GM06990 (cell line): ENCODE data around the gene ZNF503.

ENCODE experiments used
- DNase-seq: peaks from one replicate; pipeline ENCODE4 v3.0.0-alpha.2; 2011; ENCODE audit not compliant: insufficient read length; ENCODE audit errors: extremely low read depth
- H3K27me3 ChIP-seq: replicated peaks from 2 replicates; pipeline ENCODE4 v1.6.0; 2011; ENCODE audit warnings: low read length; ENCODE audit not compliant: control insufficient read depth, insufficient read depth
- H3K36me3 ChIP-seq: 2 replicates; pipeline ENCODE4 v1.5.1; 2011; ENCODE audit warnings: low read length; ENCODE audit not compliant: control insufficient read depth, insufficient read depth
- H3K4me3 ChIP-seq: replicated peaks from 2 replicates; pipeline ENCODE4 v1.5.1; 2011; ENCODE audit warnings: low read depth, mild to moderate bottlenecking, control low read depth, low read length
- CTCF ChIP-seq: IDR thresholded peaks from 2 replicates; pipeline ENCODE4 v1.5.1; 2011; ENCODE audit warnings: low read length, control low read depth, mild to moderate bottlenecking, inconsistent platforms; ENCODE audit not compliant: insufficient read depth, poor library complexity, severe bottlenecking

Gene ZNF503

GRCh38 chr10:75440271-75440793 lies 38.8 kb upstream of the ZNF503 start:
- H3K36me3 ChIP-seq: no peaks in the 10 kb centered on the region
- DNase-seq: no peak
- no peaks in the 10 kb centered on the region; the same call in 1 of the 2 replicates for H3K27me3 ChIP-seq
- no peak for TF ChIP-seq CTCF
- no peak overlapping the region for H3K4me3 ChIP-seq

DNA sequence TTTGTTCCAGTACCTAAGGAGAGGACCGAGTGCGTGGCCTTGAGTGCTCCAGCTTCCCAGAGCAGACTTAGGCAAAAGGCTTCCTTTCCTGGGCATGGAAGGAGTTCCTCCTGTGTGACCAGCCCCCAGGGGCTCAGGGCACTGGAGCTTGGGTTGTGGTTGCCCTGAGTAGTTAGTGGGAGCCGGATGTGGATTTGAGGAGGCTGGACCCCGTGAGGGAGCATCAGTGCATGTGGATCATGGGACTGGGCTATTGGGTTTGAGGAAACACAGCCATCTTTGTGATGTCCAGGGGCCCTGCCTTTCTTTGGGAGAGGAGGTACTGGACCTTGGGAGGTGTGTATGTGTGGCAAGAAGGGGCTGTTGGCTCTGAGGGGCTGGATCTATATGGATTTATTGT lies 38.2 kb upstream of the ZNF503 start:
- DNase-seq: no peak
- Histone ChIP-seq H3K4me3 (no peak overlapping the region), H3K27me3 (no peaks in the 10 kb centered on the region; the same call in 1 of the 2 replicates), H3K36me3 (no peaks in the 10 kb centered on the region)
- no peak for TF ChIP-seq CTCF

GRCh38 chr10:75438275-75438674 lies 36.7 kb upstream of the ZNF503 start:
- no peak for DNase-seq
- no peaks in the 10 kb centered on the region; the same call in 1 of the 2 replicates for H3K27me3 ChIP-seq

GRCh38 chr10:75437693-75438092 lies 36.1 kb upstream of the ZNF503 start:
- H3K4me3 ChIP-seq: no peak overlapping the region
- no peak for TF ChIP-seq CTCF
- no peak for DNase-seq
- no peaks in the 10 kb centered on the region; the same call in 1 of the 2 replicates for H3K27me3 ChIP-seq
- H3K36me3 ChIP-seq: no peaks in the 10 kb centered on the region

More at GRCh38 chr10:75438275-75438674, 36.7 kb upstream of the ZNF503 start:
- H3K36me3 ChIP-seq: no peaks in the 10 kb centered on the region
- no peak for TF ChIP-seq CTCF
- H3K4me3 ChIP-seq: no peak overlapping the region

DNA sequence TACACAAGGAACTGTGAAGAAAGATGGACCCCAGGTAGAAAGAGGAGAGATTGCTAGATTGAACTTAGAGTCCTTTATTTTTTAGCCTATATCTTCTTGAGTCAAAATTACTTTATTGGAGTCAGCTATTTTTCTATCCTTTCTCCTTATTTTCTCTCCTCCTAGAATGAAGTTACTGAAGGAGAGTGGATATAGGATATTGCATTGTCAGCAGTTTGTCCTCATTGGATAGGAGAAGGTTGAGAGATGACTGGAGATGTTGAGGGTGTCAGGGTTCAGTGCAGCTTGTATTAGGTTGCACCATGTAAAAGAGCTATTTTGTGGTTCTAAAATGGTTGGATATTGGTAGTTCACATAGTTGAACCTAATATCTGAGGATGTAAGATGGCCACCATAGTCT lies 35.3 kb upstream of the ZNF503 start:
- Histone ChIP-seq H3K4me3 (no peak overlapping the region), H3K27me3 (peaks cover 1% of the 10 kb centered on the region), H3K36me3 (no peaks in the 10 kb centered on the region)
- no peak for DNase-seq
- no peak for TF ChIP-seq CTCF

DNA sequence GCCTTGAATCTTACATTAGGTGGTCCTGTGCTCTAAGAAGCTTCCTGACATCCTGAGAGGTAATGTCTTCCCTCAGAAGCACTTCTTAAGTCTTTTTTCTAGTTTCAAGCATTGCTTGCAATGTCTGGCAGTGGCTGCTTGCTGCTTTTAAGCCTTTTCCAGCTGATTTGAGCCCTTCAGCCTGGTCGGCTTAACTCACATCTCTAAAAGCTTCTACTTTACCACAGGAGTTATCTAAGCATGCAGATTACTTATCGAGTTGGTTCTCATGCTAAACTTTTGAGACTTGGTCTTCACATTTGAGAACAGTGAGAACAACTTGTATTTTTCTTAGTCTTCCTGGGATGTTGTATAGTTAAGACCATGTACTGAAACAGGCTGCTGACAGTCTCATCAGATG lies 33.7 kb upstream of the ZNF503 start:
- no peak for DNase-seq
- TF ChIP-seq CTCF: no peak
- H3K27me3 ChIP-seq: peaks cover 1% of the 10 kb centered on the region
- H3K4me3 ChIP-seq: no peak overlapping the region
- H3K36me3 ChIP-seq: no peaks in the 10 kb centered on the region
